H1 (cell line): ENCODE results near the gene FYB2. TPM values are rescaled to one million over a fixed set of nuclear protein-coding genes. Genes with fewer than 3 reads are reported as not detected.
A peak's percentile ranks its signal among the peaks of the same experiment; 100 is the strongest.

Source experiments
- CTCF ChIA-PET: fragments of 300-600 bp; sonication (Branson Sonifier 250); formaldehyde crosslinking; loops from one replicate; lab custom pipeline; 2021; ENCODE audit not compliant: partially characterized antibody; lab: Charles Lee
- POLR2A ChIA-PET: fragments of 300-600 bp; sonication (Branson Sonifier 250); formaldehyde crosslinking; loops from one replicate; lab custom pipeline; 2021; ENCODE audit warnings: inconsistent platforms; ENCODE audit not compliant: partially characterized antibody; lab: Charles Lee
- DNase-seq, 2 experiments: peaks; one replicate each; pipeline versions ENCODE4 v3.0.0 to v3.0.0-alpha.2; 2010 to 2022; ENCODE audit warnings: low spot score in 2 of 2, low read depth in 1 of 2, mixed read lengths in 1 of 2
- FAIRE-seq: peaks from 2 replicates; lab custom pipeline; 2011; peaks lifted over from hg19 to GRCh38; lab: Jason Lieb, UNC
- H2AFZ ChIP-seq: 2 replicates; pipeline ENCODE4 v1.8.1; 2012; ENCODE audit warnings: low read length, inconsistent platforms
- H2AK5ac ChIP-seq: 2 replicates; pipeline ENCODE4 v1.6.1; 2013; ENCODE audit warnings: low read depth, low read length
- H2BK120ac ChIP-seq: replicated peaks from 2 replicates; pipeline ENCODE3; 2013; ENCODE audit warnings: low read depth, low read length, inconsistent platforms
- H2BK12ac ChIP-seq: 2 replicates; pipeline ENCODE4 v1.6.1; 2013; ENCODE audit warnings: low read depth, low read length
- H2BK15ac ChIP-seq: 2 replicates; pipeline ENCODE4 v1.6.1; 2013; ENCODE audit warnings: low read length
- H2BK20ac ChIP-seq: 2 replicates; pipeline ENCODE4 v1.6.1; 2013; ENCODE audit warnings: low read length
- H2BK5ac ChIP-seq: 2 replicates; pipeline ENCODE4 v1.6.1; 2013; ENCODE audit warnings: low read depth, low read length
- H3K14ac ChIP-seq: 2 replicates; pipeline ENCODE4 v1.6.1; 2013; ENCODE audit warnings: inconsistent platforms; ENCODE audit not compliant: insufficient read length
- H3K18ac ChIP-seq: 2 replicates; pipeline ENCODE4 v1.6.1; 2013; ENCODE audit warnings: low read length; ENCODE audit errors: extremely low read depth
- H3K23ac ChIP-seq: 2 replicates; pipeline ENCODE4 v1.6.1; 2013; ENCODE audit warnings: inconsistent platforms; ENCODE audit not compliant: insufficient read length
- H3K23me2 ChIP-seq: 2 replicates; pipeline ENCODE4 v1.6.1; 2013; ENCODE audit warnings: low read depth, low read length
- H3K27ac ChIP-seq: 2 replicates; pipeline ENCODE4 v1.6.1; 2011; ENCODE audit warnings: low read depth, low read length, inconsistent platforms
- H3K27me3 ChIP-seq, 4 experiments: replicated peaks in 1 of 4; 1 replicate in 1 of 4; 2 replicates in 3 of 4; pipeline versions ENCODE4 v1.6.1 to v1.8.1; 2011 to 2013; ENCODE audit warnings: low read length in 3 of 4, mild to moderate bottlenecking in 3 of 4, inconsistent platforms in 2 of 4, mixed read lengths in 2 of 4, moderate library complexity in 1 of 4; ENCODE audit not compliant: control insufficient read depth in 3 of 4, insufficient read depth in 3 of 4; ENCODE audit errors: extremely low read depth in 1 of 4
- H3K36me3 ChIP-seq, 4 experiments: 2 replicates each; pipeline versions ENCODE4 v1.6.1 to v1.8.1; 2011 to 2013; ENCODE audit warnings: mild to moderate bottlenecking in 4 of 4, low read length in 3 of 4, moderate library complexity in 2 of 4, control low read depth in 1 of 4, inconsistent platforms in 1 of 4; ENCODE audit not compliant: insufficient read depth in 4 of 4, control insufficient read depth in 2 of 4
- H3K4ac ChIP-seq: replicated peaks from 2 replicates; pipeline ENCODE3; 2013; ENCODE audit warnings: low read length, low read depth, mixed read lengths, inconsistent platforms; ENCODE audit not compliant: insufficient read length
- H3K4me1 ChIP-seq, 4 experiments: replicated peaks in 1 of 4; 1 replicate in 1 of 4; 2 replicates in 3 of 4; pipeline versions ENCODE4 v1.6.1 to v1.8.1; 2011 to 2013; ENCODE audit warnings: low read length in 3 of 4, inconsistent platforms in 2 of 4, mixed read lengths in 1 of 4; ENCODE audit not compliant: insufficient read depth in 4 of 4, control insufficient read depth in 3 of 4
- H3K4me2 ChIP-seq, 2 experiments: 2 replicates each; pipeline versions ENCODE4 v1.6.1 to v1.8.1; 2011 to 2013; ENCODE audit warnings: low read depth in 2 of 2, low read length in 2 of 2, control low read depth in 1 of 2, inconsistent platforms in 1 of 2, mild to moderate bottlenecking in 1 of 2; ENCODE audit not compliant: insufficient read depth in 1 of 2
- H3K4me3 ChIP-seq, 4 experiments: fragments of 200-600, 300-600 bp in 1 of 4; sonication (generic), shearing (Covaris generic), sonication (Bioruptor Twin) in 1 of 4; 2 replicates each; pipeline versions ENCODE4 v1.5.1 to v1.8.1; 2011 to 2016; ENCODE audit warnings: low read length in 4 of 4, low read depth in 3 of 4, control low read depth in 2 of 4, inconsistent platforms in 2 of 4, mild to moderate bottlenecking in 2 of 4, mixed read lengths in 1 of 4, moderate library complexity in 1 of 4; ENCODE audit not compliant: insufficient read depth in 2 of 4; ENCODE audit errors: extremely low read depth in 1 of 4
- H3K56ac ChIP-seq: replicated peaks from 2 replicates; pipeline ENCODE3; 2013; ENCODE audit warnings: low read depth, mild to moderate bottlenecking, mixed read lengths, low read length, inconsistent platforms; ENCODE audit not compliant: insufficient read length
- H3K79me1 ChIP-seq: 2 replicates; pipeline ENCODE4 v1.6.1; 2013; ENCODE audit warnings: low read depth, low read length, control low read depth
- H3K79me2 ChIP-seq, 2 experiments: 2 replicates each; pipeline versions ENCODE4 v1.6.1 to v1.8.1; 2012 to 2013; ENCODE audit warnings: low read length in 2 of 2, mild to moderate bottlenecking in 2 of 2, inconsistent platforms in 1 of 2; ENCODE audit not compliant: insufficient read depth in 2 of 2, control insufficient read depth in 1 of 2
- H3K9ac ChIP-seq, 4 experiments: replicated peaks in 1 of 4; 1 replicate in 1 of 4; 2 replicates in 3 of 4; pipeline versions ENCODE4 v1.6.1 to v1.8.1; 2011 to 2013; ENCODE audit warnings: low read depth in 3 of 4, low read length in 3 of 4, control low read depth in 2 of 4, mild to moderate bottlenecking in 2 of 4, moderate library complexity in 2 of 4, inconsistent platforms in 1 of 4; ENCODE audit errors: extremely low read depth in 1 of 4
- H3K9me3 ChIP-seq, 2 experiments: 2 replicates each; pipeline versions ENCODE4 v1.6.1 to v1.8.1; 2012 to 2013; ENCODE audit warnings: mild to moderate bottlenecking in 2 of 2, moderate library complexity in 2 of 2, control low read depth in 1 of 2, inconsistent platforms in 1 of 2, low read depth in 1 of 2, low read length in 1 of 2, mixed read lengths in 1 of 2; ENCODE audit not compliant: insufficient read depth in 2 of 2
- H4K20me1 ChIP-seq, 2 experiments: replicated peaks in 1 of 2; 2 replicates each; pipeline versions ENCODE3 to v1.8.1; 2011 to 2013; ENCODE audit warnings: inconsistent platforms in 2 of 2, low read length in 2 of 2, mild to moderate bottlenecking in 1 of 2; ENCODE audit not compliant: insufficient read depth in 2 of 2, control insufficient read depth in 1 of 2
- H4K5ac ChIP-seq: 2 replicates; pipeline ENCODE4 v1.6.1; 2013; ENCODE audit warnings: low read length, low read depth, mixed read lengths, inconsistent platforms; ENCODE audit not compliant: insufficient read length
- H4K8ac ChIP-seq: 2 replicates; pipeline ENCODE4 v1.8.0; 2013; ENCODE audit warnings: mild to moderate bottlenecking, moderate library complexity, low read length, inconsistent platforms; ENCODE audit not compliant: insufficient read depth; ENCODE audit errors: extremely low read depth
- H4K91ac ChIP-seq: replicated peaks from 2 replicates; pipeline ENCODE3; 2013; ENCODE audit warnings: low read length, mixed read lengths, inconsistent platforms; ENCODE audit not compliant: insufficient read length
- EGR1 ChIP-seq: IDR thresholded peaks from 2 replicates; pipeline ENCODE4 v1.6.1; 2011; ENCODE audit warnings: low read depth, low read length, borderline replicate concordance
- HDAC2 ChIP-seq, 2 experiments: fragments of 300-600 bp in 1 of 2; sonication (generic) in 1 of 2; IDR thresholded peaks; 2 replicates each; pipeline ENCODE4 v1.6.1; 2011 to 2012; ENCODE audit warnings: low read depth in 2 of 2, low read length in 2 of 2, mild to moderate bottlenecking in 2 of 2, moderate library complexity in 2 of 2, borderline replicate concordance in 1 of 2, inconsistent platforms in 1 of 2
- KDM4A ChIP-seq: IDR thresholded peaks from one replicate; pipeline ENCODE4 v1.7.1; 2012; ENCODE audit warnings: low read depth, mild to moderate bottlenecking, moderate library complexity, low read length, inconsistent platforms; ENCODE audit not compliant: severe bottlenecking
- MAFK ChIP-seq: IDR thresholded peaks from 2 replicates; pipeline ENCODE4 v1.6.1; 2012; ENCODE audit warnings: low read depth, mild to moderate bottlenecking, improper control_type of control experiment, low read length
- RFX5 ChIP-seq: IDR thresholded peaks from 2 replicates; pipeline ENCODE4 v1.6.1; 2011; ENCODE audit warnings: low read depth, low read length, improper control_type of control experiment, borderline replicate concordance
- SUZ12 ChIP-seq: fragments of 200-600 bp; sonication (generic); IDR thresholded peaks from 2 replicates; pipeline ENCODE4 v1.6.1; 2012; ENCODE audit warnings: mild to moderate bottlenecking, inconsistent platforms, low read length, moderate library complexity, mixed read lengths
- ZNF274 ChIP-seq: IDR thresholded peaks from 2 replicates; pipeline ENCODE4 v1.7.0; 2012; ENCODE audit warnings: low read length, borderline replicate concordance; ENCODE audit errors: extremely low read depth
- WGBS, 2 experiments: shearing (Covaris generic) in 1 of 2; methylation state at CpG; one replicate each; pipeline versions ENCODE4 v1.1.6 to v1.1.7; 2013 to 2015; ENCODE audit warnings: low lambda C conversion rate in 2 of 2, mixed read lengths in 2 of 2, inconsistent platforms in 1 of 2, low coverage in 1 of 2, missing lambda C conversion rate in 1 of 2; ENCODE audit not compliant: insufficient replicate concordance in 2 of 2, insufficient coverage in 1 of 2, insufficient read length in 1 of 2; ENCODE audit errors: extremely low coverage in 1 of 2, missing lambda C conversion rate in 1 of 2; 5-methylcytosine and 5-hydroxymethylcytosine counted together
- polyA plus RNA-seq, 7 experiments: library from polyadenylated mRNA; depleted of rRNA in 3 of 7; stranded (reverse) in 5 of 7; unstranded in 2 of 7; fragments of >200 nt in 5 of 7; fragments of 200-250 nt in 2 of 7; gene quantifications; 1 replicate in 5 of 7; 2 replicates in 1 of 7; 4 replicates in 1 of 7; pipeline versions ENCODE4 v1.2.1 to v1.2.3, GENCODE V29; 2011 to 2013; ENCODE audit warnings: missing spikeins in 2 of 7, mixed read lengths in 2 of 7
- total RNA-seq: library from RNA; stranded (reverse); fragmentation: NEBNext Ultra II Directional; extraction: Animal tissue kit (Norgen Biotek cat#: 25700); gene quantifications from 2 replicates; pipeline ENCODE4 v1.2.1, GENCODE V29; 2021
- TF ChIP-seq, protein P1 (sequence below), 3 experiments: IDR thresholded peaks; 1 replicate in 2 of 3; 2 replicates in 1 of 3; pipeline versions ENCODE4 v1.5.1 to v1.6.1; 2011; ENCODE audit warnings: low read length in 3 of 3, mild to moderate bottlenecking in 3 of 3, inconsistent platforms in 2 of 3, low read depth in 1 of 3, moderate library complexity in 1 of 3; ENCODE audit not compliant: insufficient read depth in 1 of 3; ENCODE audit errors: control extremely low read depth in 1 of 3
- TF ChIP-seq, protein P2 (sequence below): IDR thresholded peaks from 2 replicates; pipeline ENCODE4 v1.6.1; 2012; ENCODE audit warnings: inconsistent platforms

The FYB2 gene
- total and polyA plus RNA-seq, 2 of the 8 experiments (the other 6 are each of a cell fraction or from before 2014, with no cell fraction given) = 0.11 to 0.17 TPM

DNA sequence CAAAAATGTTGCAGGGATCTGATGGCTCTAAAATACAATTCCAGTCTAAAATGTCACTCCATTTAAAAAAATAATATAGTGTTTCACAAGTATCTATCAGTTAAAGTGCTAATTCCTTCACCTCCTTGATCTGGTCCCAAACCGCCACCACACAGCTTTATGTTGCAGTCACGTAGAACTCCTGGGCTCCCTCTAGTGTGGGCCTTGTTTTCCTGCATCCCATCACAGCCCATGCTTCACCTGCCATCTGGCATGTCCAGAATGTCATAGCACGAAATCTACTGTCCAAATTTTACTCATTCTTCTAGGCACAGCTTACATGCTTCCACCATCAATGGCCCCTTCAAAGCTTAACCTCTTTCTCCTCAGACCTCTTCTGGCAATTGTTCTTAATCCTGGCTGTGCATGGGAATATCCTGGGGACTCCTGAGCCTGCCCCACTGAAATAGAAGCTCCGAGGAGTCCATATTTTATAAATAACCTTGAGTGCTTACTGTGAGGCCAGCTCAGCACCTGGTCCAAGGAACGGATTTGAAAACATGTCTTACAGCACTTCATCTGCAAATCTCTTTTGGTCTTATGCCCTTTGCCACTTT lies 15.5 kb downstream of the FYB2 start:
- Histone ChIP-seq H3K9ac (no peak overlapping the region), H2BK12ac (no peak overlapping the region), H3K4me2 (no peak overlapping the region), H4K5ac (no peak overlapping the region), H3K4me3 (no peak overlapping the region), H2AK5ac (no peak overlapping the region), H3K36me3 (no peaks in the 10 kb centered on the region), H3K27me3 (peaks cover 0 to 1% (median 0%) of the 10 kb centered on the region in 4 experiments; a peak in 2 of 7 replicates), H3K56ac (no peak overlapping the region), H2BK20ac (no peak overlapping the region), H2BK120ac (no peak overlapping the region), H4K20me1 (no peaks in the 10 kb centered on the region), H3K14ac (no peak overlapping the region), H3K27ac (no peak overlapping the region), H2BK15ac (no peak overlapping the region), H3K18ac (no peak overlapping the region), H3K4me1 (no peaks in the 10 kb centered on the region), H3K79me1 (no peaks in the 10 kb centered on the region), H3K23me2 (no peaks in the 10 kb centered on the region; the same call in 1 of the 2 replicates), H3K9me3 (no peaks in the 10 kb centered on the region), H3K4ac (no peak overlapping the region), H3K23ac (no peak overlapping the region), H2AFZ (no peak overlapping the region), H4K91ac (no peak overlapping the region), H4K8ac (no peak overlapping the region), H3K79me2 (no peaks in the 10 kb centered on the region), H2BK5ac (no peak overlapping the region)
- POLR2A ChIA-PET = interaction anchor here (1.0 kb wide), 1 partner anchor 10 kb away, joined by 3 read pairs; no protein-coding TSS in a partner anchor
- CTCF ChIA-PET = interaction anchor here (0.7 to 4.1 kb wide), 32 partner anchors 9 to 1553 kb away, joined by 3 to 39 read pairs (median 4); partner anchors contain the start of genes FYB2 and PRKAA2
- FAIRE-seq = peak; percentile 96
- WGBS, 2 experiments = 49% methylated on average over 5 of the region's 5 CpGs; no CpG with 5 or more reads in 1 of the 2 experiments
- peak in 1 of 2 experiments; percentile 68 for DNase-seq
- TF ChIP-seq ZNF274 (no peak), SUZ12 (no peak), RFX5 (no peak), KDM4A (no peak), MAFK (no peak), HDAC2 (IDR thresholded peaks at IDR 0.05; ENCODE audit: borderline replicate concordance in 1 of 2, low read depth in 2 of 2, low read length in 2 of 2) (no peak), EGR1 (no peak)
- TF ChIP-seq, protein P1, sequence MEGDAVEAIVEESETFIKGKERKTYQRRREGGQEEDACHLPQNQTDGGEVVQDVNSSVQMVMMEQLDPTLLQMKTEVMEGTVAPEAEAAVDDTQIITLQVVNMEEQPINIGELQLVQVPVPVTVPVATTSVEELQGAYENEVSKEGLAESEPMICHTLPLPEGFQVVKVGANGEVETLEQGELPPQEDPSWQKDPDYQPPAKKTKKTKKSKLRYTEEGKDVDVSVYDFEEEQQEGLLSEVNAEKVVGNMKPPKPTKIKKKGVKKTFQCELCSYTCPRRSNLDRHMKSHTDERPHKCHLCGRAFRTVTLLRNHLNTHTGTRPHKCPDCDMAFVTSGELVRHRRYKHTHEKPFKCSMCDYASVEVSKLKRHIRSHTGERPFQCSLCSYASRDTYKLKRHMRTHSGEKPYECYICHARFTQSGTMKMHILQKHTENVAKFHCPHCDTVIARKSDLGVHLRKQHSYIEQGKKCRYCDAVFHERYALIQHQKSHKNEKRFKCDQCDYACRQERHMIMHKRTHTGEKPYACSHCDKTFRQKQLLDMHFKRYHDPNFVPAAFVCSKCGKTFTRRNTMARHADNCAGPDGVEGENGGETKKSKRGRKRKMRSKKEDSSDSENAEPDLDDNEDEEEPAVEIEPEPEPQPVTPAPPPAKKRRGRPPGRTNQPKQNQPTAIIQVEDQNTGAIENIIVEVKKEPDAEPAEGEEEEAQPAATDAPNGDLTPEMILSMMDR (IDR thresholded peaks at IDR 0.05; ENCODE audit: control extremely low read depth in 1 of 3, insufficient read depth in 1 of 3, low read depth in 1 of 3, low read length in 3 of 3) = peak; percentile 84 to 97 (median 89)
- TF ChIP-seq, protein P2, sequence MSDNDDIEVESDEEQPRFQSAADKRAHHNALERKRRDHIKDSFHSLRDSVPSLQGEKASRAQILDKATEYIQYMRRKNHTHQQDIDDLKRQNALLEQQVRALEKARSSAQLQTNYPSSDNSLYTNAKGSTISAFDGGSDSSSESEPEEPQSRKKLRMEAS = no peak
